ENCODE measurements around the gene SIM1.

Gene SIM1

GRCh38 chr6:100463630-100464161, 1.0 kb downstream of the SIM1 start:
- Histone ChIP-seq H3K4ac (ENCODE audit: low read depth, low read length) (no peak overlapping the region), H3K36me3 (ENCODE audit: control insufficient read depth, insufficient read depth, low read length) (no peaks in the 10 kb centered on the region), H3K4me1 (ENCODE audit: control insufficient read depth, low read depth, low read length) (peaks cover 5% of the 10 kb centered on the region), H2BK120ac (ENCODE audit: low read depth, low read length) (no peak overlapping the region), H3K56ac (ENCODE audit: low read length) (no peak overlapping the region), H3K4me3 (ENCODE audit: low read length) (no peak overlapping the region), H4K5ac (ENCODE audit: low read length) (no peak overlapping the region), H4K8ac (ENCODE audit: low read depth, low read length) (no peak overlapping the region), H3K79me2 (ENCODE audit: control insufficient read depth, insufficient read depth, low read length) (no peaks in the 10 kb centered on the region), H3K4me2 (ENCODE audit: low read length) (peak overlapping the region; percentile 98), H2BK5ac (ENCODE audit: low read length) (no peak overlapping the region), H2AK5ac (ENCODE audit: low read length) (no peak overlapping the region), H3K79me1 (ENCODE audit: low read length) (no peaks in the 10 kb centered on the region), H2BK15ac (replicated peaks; ENCODE audit: low read depth) (no peak overlapping the region), H3K27me3 (ENCODE audit: insufficient read depth, low read length, poor library complexity) (peaks cover 74% of the 10 kb centered on the region), H3K18ac (ENCODE audit: low read length) (no peak overlapping the region), H3K9ac (ENCODE audit: low read length) (no peak overlapping the region), H3K27ac (ENCODE audit: low read depth, low read length) (no peak overlapping the region), H3K23ac (ENCODE audit: low read length) (no peak overlapping the region)
- DNase-seq = no peak
- no CpG with 5 or more reads among the region's 24 CpGs for WGBS (ENCODE audit: extremely low coverage, insufficient coverage, low lambda C conversion rate)

GRCh38 chr6:100462706-100463629, 1.8 kb downstream of the SIM1 start:
- Histone ChIP-seq H2BK5ac (ENCODE audit: low read length) (no peak overlapping the region), H3K4ac (ENCODE audit: low read depth, low read length) (no peak overlapping the region), H3K4me3 (ENCODE audit: low read length) (no peak overlapping the region), H2AK5ac (ENCODE audit: low read length) (no peak overlapping the region), H4K5ac (ENCODE audit: low read length) (no peak overlapping the region), H3K36me3 (ENCODE audit: control insufficient read depth, insufficient read depth, low read length) (no peaks in the 10 kb centered on the region), H3K4me2 (ENCODE audit: low read length) (no peak overlapping the region), H3K9ac (ENCODE audit: low read length) (no peak overlapping the region), H3K18ac (ENCODE audit: low read length) (no peak overlapping the region), H3K56ac (ENCODE audit: low read length) (no peak overlapping the region), H2BK120ac (ENCODE audit: low read depth, low read length) (no peak overlapping the region), H3K79me2 (ENCODE audit: control insufficient read depth, insufficient read depth, low read length) (no peaks in the 10 kb centered on the region), H3K23ac (ENCODE audit: low read length) (no peak overlapping the region), H2BK15ac (replicated peaks; ENCODE audit: low read depth) (no peak overlapping the region), H3K27me3 (ENCODE audit: insufficient read depth, low read length, poor library complexity) (peaks cover 75% of the 10 kb centered on the region), H3K27ac (ENCODE audit: low read depth, low read length) (no peak overlapping the region), H4K8ac (ENCODE audit: low read depth, low read length) (no peak overlapping the region), H3K4me1 (ENCODE audit: control insufficient read depth, low read depth, low read length) (peaks cover 5% of the 10 kb centered on the region), H3K79me1 (ENCODE audit: low read length) (no peaks in the 10 kb centered on the region)
- WGBS (ENCODE audit: extremely low coverage, insufficient coverage, low lambda C conversion rate) = no CpG with 5 or more reads among the region's 13 CpGs
- DNase-seq = no peak

- peaks cover 7% of the 10 kb centered on the region for H3K4me1 ChIP-seq (ENCODE audit: control insufficient read depth, low read depth, low read length)
- H2BK5ac ChIP-seq (ENCODE audit: low read length) = no peak overlapping the region
- no peak overlapping the region for H2BK120ac ChIP-seq (ENCODE audit: low read depth, low read length)
- H4K5ac ChIP-seq (ENCODE audit: low read length) = no peak overlapping the region
- no peak overlapping the region for H3K27ac ChIP-seq (ENCODE audit: low read depth, low read length)
- DNase-seq = no peak
- H3K27me3 ChIP-seq (ENCODE audit: insufficient read depth, low read length, poor library complexity) = peaks cover 75% of the 10 kb centered on the region
- no CpG with 5 or more reads among the region's 3 CpGs for WGBS (ENCODE audit: extremely low coverage, insufficient coverage, low lambda C conversion rate)
- H3K79me2 ChIP-seq (ENCODE audit: control insufficient read depth, insufficient read depth, low read length) = no peaks in the 10 kb centered on the region
- no peak overlapping the region for H3K9ac ChIP-seq (ENCODE audit: low read length)
- no peak overlapping the region for H3K18ac ChIP-seq (ENCODE audit: low read length)
- no peak overlapping the region for H3K4ac ChIP-seq (ENCODE audit: low read depth, low read length)
- H3K79me1 ChIP-seq (ENCODE audit: low read length) = no peaks in the 10 kb centered on the region
- no peak overlapping the region for H2BK15ac ChIP-seq (replicated peaks; ENCODE audit: low read depth)
- H3K4me3 ChIP-seq (ENCODE audit: low read length) = no peak overlapping the region
- no peak overlapping the region for H2AK5ac ChIP-seq (ENCODE audit: low read length)
- no peak overlapping the region for H3K4me2 ChIP-seq (ENCODE audit: low read length)
- no peak overlapping the region for H4K8ac ChIP-seq (ENCODE audit: low read depth, low read length)
- H3K56ac ChIP-seq (ENCODE audit: low read length) = no peak overlapping the region
- H3K36me3 ChIP-seq (ENCODE audit: control insufficient read depth, insufficient read depth, low read length) = no peaks in the 10 kb centered on the region
- H3K23ac ChIP-seq (ENCODE audit: low read length) = no peak overlapping the region
These were observed 2.6 kb downstream of the SIM1 start for GRCh38 chr6:100461917-100462705.

DNA sequence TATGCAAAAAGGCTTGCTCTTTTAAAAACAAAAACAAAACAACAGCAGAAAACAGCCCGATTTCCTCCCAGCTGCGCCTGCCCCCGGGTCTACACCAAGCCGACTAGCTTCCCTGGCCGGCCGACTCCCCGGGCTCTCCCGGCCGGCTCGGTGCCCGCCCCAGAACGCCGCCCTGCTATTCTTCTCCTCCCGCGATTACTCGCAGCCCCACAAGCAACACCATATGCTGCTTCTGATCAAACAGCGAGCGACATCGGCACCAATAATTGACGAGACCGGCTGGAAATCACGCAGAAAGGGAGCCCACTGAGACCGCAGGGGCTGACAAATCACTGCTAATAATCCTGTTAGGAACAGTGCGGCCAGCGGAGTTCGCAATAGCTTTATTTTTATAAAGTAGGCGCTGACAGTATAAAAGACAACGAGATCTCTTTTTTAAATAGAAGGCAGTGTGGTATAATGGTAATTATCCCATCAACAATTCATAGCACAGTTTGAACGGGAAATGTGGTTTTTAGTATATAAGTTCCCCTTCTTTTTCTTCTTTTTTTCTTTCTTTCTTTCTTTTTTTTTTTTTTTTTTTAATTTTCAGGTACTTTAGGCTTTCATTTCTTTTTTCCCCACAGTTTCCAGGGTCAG, 3.3 kb downstream of the SIM1 start:
- H4K5ac ChIP-seq (ENCODE audit: low read length) = no peak overlapping the region
- H3K27ac ChIP-seq (ENCODE audit: low read depth, low read length) = no peak overlapping the region
- H3K9ac ChIP-seq (ENCODE audit: low read length) = no peak overlapping the region
- no peaks in the 10 kb centered on the region for H3K79me2 ChIP-seq (ENCODE audit: control insufficient read depth, insufficient read depth, low read length)
- no peak overlapping the region for H2BK5ac ChIP-seq (ENCODE audit: low read length)
- H3K27me3 ChIP-seq (ENCODE audit: insufficient read depth, low read length, poor library complexity) = peaks cover 77% of the 10 kb centered on the region
- no peak overlapping the region for H3K4me3 ChIP-seq (ENCODE audit: low read length)
- peak overlapping the region; percentile 39 for H3K4me2 ChIP-seq (ENCODE audit: low read length)
- DNase-seq = peak; percentile 60
- H3K23ac ChIP-seq (ENCODE audit: low read length) = no peak overlapping the region
- no peaks in the 10 kb centered on the region for H3K36me3 ChIP-seq (ENCODE audit: control insufficient read depth, insufficient read depth, low read length)
- H3K79me1 ChIP-seq (ENCODE audit: low read length) = no peaks in the 10 kb centered on the region
- no peak overlapping the region for H3K4ac ChIP-seq (ENCODE audit: low read depth, low read length)
- H2AK5ac ChIP-seq (ENCODE audit: low read length) = no peak overlapping the region
- no peak overlapping the region for H3K18ac ChIP-seq (ENCODE audit: low read length)
- no peak overlapping the region for H3K56ac ChIP-seq (ENCODE audit: low read length)
- peaks cover 3% of the 10 kb centered on the region for H3K4me1 ChIP-seq (ENCODE audit: control insufficient read depth, low read depth, low read length)
- no peak overlapping the region for H2BK120ac ChIP-seq (ENCODE audit: low read depth, low read length)
- H4K8ac ChIP-seq (ENCODE audit: low read depth, low read length) = no peak overlapping the region
- no peak overlapping the region for H2BK15ac ChIP-seq (replicated peaks; ENCODE audit: low read depth)
- no CpG with 5 or more reads among the region's 29 CpGs for WGBS (ENCODE audit: extremely low coverage, insufficient coverage, low lambda C conversion rate)

DNA sequence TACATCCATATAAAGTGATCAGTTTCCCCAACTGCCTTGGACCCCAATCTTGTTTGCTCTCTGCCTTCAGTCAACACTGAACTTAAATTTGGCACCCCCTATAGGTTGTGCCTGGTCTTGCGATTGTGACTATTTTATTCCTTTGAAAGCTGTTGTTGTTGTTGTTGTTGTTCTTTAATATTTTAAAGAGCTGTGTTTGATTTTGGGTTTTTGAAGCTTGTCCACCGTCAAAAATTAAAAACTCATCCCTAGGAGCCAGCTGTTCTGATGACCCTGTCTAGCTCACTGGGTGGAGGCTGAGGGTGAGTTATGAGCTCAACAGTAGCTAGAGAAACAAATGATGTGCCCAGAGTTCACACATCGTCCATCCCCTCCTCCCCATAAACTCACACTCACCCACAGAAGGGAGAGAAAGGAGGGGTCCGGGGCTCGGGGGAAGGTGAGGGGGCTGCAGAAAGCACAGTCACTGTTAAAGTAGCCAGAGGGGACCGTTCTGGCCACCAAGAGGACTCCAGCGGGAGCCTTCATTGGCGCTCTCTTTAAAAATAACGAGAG, 4.0 kb downstream of the SIM1 start:
- peak overlapping the region; percentile 45 for H3K18ac ChIP-seq (ENCODE audit: low read length)
- peaks cover 2% of the 10 kb centered on the region for H3K4me1 ChIP-seq (ENCODE audit: control insufficient read depth, low read depth, low read length)
- no peak overlapping the region for H2AK5ac ChIP-seq (ENCODE audit: low read length)
- no peak overlapping the region for H3K4ac ChIP-seq (ENCODE audit: low read depth, low read length)
- H3K4me2 ChIP-seq (ENCODE audit: low read length) = peak overlapping the region; percentile 18
- no peak overlapping the region for H2BK5ac ChIP-seq (ENCODE audit: low read length)
- no peak overlapping the region for H2BK15ac ChIP-seq (replicated peaks; ENCODE audit: low read depth)
- DNase-seq = peak; percentile 69
- H3K4me3 ChIP-seq (ENCODE audit: low read length) = no peak overlapping the region
- no peaks in the 10 kb centered on the region for H3K79me2 ChIP-seq (ENCODE audit: control insufficient read depth, insufficient read depth, low read length)
- no CpG with 5 or more reads among the region's 9 CpGs for WGBS (ENCODE audit: extremely low coverage, insufficient coverage, low lambda C conversion rate)
- H4K8ac ChIP-seq (ENCODE audit: low read depth, low read length) = peak overlapping the region; percentile 81
- H3K56ac ChIP-seq (ENCODE audit: low read length) = no peak overlapping the region
- H3K27ac ChIP-seq (ENCODE audit: low read depth, low read length) = no peak overlapping the region
- H3K27me3 ChIP-seq (ENCODE audit: insufficient read depth, low read length, poor library complexity) = peaks cover 77% of the 10 kb centered on the region
- H3K79me1 ChIP-seq (ENCODE audit: low read length) = no peaks in the 10 kb centered on the region
- H3K9ac ChIP-seq (ENCODE audit: low read length) = no peak overlapping the region
- no peaks in the 10 kb centered on the region for H3K36me3 ChIP-seq (ENCODE audit: control insufficient read depth, insufficient read depth, low read length)
- no peak overlapping the region for H4K5ac ChIP-seq (ENCODE audit: low read length)
- no peak overlapping the region for H2BK120ac ChIP-seq (ENCODE audit: low read depth, low read length)
- no peak overlapping the region for H3K23ac ChIP-seq (ENCODE audit: low read length)
